ENCODE measurements around the gene WDR43.

- no peak for TF ChIP-seq POLR2A (IDR thresholded peaks at IDR 0.05)
- no peak for TF ChIP-seq CTCF (IDR thresholded peaks at IDR 0.05)
Observed at GRCh38 chr2:28904295-28904694, 9.8 kb downstream of the WDR43 start.
